GM21528 (cell line): Measurements from ENCODE around the gene FKBP1C.
"Not testable (repeated sequence)": the region's sequence is repeated elsewhere in the genome, so short reads cannot be mapped to it uniquely, and the experiment has no call there.

Experiments
- ATAC-seq: cut with Tn5 transposase; IDR thresholded peaks from one replicate; pipeline ENCODE4 v1.9.1; 2021; ENCODE audit warnings: mild to moderate bottlenecking, moderate library complexity; ENCODE audit not compliant: unreplicated experiment, low FRiP score

The FKBP1C gene

GRCh38 chr6:63211343-63211742 lies at the start of gene FKBP1C:
FKBP1C (plus strand) TSS chr6:63211469.
- not testable (repeated sequence) for ATAC-seq

GRCh38 chr6:63164047-63164803 lies 47.0 kb upstream of the FKBP1C start:
- not testable (repeated sequence) for ATAC-seq

- no peak for ATAC-seq
Measured at GRCh38 chr6:63174173-63174572, 37.1 kb upstream of the FKBP1C start.

- ATAC-seq = no peak
Measured at GRCh38 chr6:63176181-63176580, 35.1 kb upstream of the FKBP1C start.

GRCh38 chr6:63180367-63180766 lies 30.9 kb upstream of the FKBP1C start:
- no peak for ATAC-seq

- ATAC-seq = no peak
Measured at GRCh38 chr6:63186970-63187369, 24.3 kb upstream of the FKBP1C start.

- ATAC-seq = no peak
Measured at GRCh38 chr6:63188828-63189227, 22.4 kb upstream of the FKBP1C start.

GRCh38 chr6:63193324-63193723 lies 17.9 kb upstream of the FKBP1C start:
- no peak for ATAC-seq

- no peak for ATAC-seq
Measured at GRCh38 chr6:63197741-63198140, 13.5 kb upstream of the FKBP1C start.

GRCh38 chr6:63213325-63213724 lies 2.1 kb downstream of the FKBP1C start:
- no peak for ATAC-seq

- no peak for ATAC-seq
Measured at GRCh38 chr6:63214816-63215215, 3.5 kb downstream of the FKBP1C start.

- no peak for ATAC-seq
Measured at GRCh38 chr6:63224179-63224578, 12.9 kb downstream of the FKBP1C start.

- not testable (repeated sequence) for ATAC-seq
Measured at GRCh38 chr6:63225987-63226386, 14.7 kb downstream of the FKBP1C start.

- ATAC-seq = not testable (repeated sequence)
Measured at GRCh38 chr6:63227928-63228894, 16.9 kb downstream of the FKBP1C start.

GRCh38 chr6:63230027-63230426 lies 18.8 kb downstream of the FKBP1C start:
- ATAC-seq = not testable (repeated sequence)

- ATAC-seq = not testable (repeated sequence)
Measured at GRCh38 chr6:63230511-63230910, 19.2 kb downstream of the FKBP1C start.

- no peak for ATAC-seq
Measured at GRCh38 chr6:63236398-63236817, 25.1 kb downstream of the FKBP1C start.

- no peak for ATAC-seq
Measured at GRCh38 chr6:63245420-63245819, 34.2 kb downstream of the FKBP1C start.

- no peak for ATAC-seq
Measured at GRCh38 chr6:63245909-63246308, 34.6 kb downstream of the FKBP1C start.

- ATAC-seq = no peak
Measured at GRCh38 chr6:63246581-63246980, 35.3 kb downstream of the FKBP1C start.

GRCh38 chr6:63249875-63250482 lies 38.7 kb downstream of the FKBP1C start:
- no peak for ATAC-seq
